ENCODE data around the gene RFX3. TPM values are rescaled to one million over a fixed set of nuclear protein-coding genes. Genes with fewer than 3 reads are reported as not detected.

RFX3 gene
- total RNA-seq, 2 donors from 2014 or later, result 23.6 to 27.1 TPM

DNA sequence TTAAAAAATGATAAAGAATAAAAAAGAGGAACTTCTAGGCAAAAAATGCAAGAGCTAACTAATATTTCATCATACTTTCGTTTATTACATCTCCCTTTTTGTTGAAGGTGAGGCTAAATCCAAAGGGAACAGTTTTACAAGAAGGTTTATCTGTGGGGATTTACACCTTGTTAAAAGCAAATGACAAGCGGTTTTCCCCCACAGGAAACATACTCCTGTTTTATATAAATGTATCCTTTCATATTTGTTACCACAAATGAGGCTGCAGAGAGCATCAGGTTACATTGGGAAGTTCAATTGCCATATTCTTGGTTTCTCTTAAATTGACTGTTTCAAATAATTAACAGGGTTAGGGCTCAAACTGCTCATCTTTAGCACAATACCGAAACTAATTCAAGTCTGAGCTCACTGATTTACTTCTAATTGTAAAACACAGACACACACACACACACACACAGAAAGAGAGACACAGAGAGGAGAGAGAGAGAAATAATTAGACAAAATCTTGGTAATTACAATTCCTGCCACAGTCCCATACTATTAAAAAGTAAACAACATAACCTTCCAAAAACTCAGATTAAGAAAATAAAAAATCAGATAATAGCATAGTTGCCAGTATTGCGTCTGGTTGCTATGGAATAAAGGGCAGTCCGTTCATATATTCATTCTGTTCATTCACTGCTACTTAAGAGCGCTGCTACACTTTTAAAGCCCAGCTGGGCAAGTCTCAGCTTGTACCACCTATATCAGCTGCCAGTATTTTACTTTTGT, 17.1 kb downstream of the RFX3 start:
- no peak for ATAC-seq
- H3K9me3 ChIP-seq (ENCODE audit: control insufficient read depth, low read length, poor library complexity, severe bottlenecking), result no peaks in the 10 kb centered on the region
- peak overlapping the region; percentile 59 for H3K4me3 Mint-ChIP-seq
- H3K36me3 Mint-ChIP-seq (ENCODE audit: low read depth), result peaks cover 2% of the 10 kb centered on the region
- H3K27ac Mint-ChIP-seq, result peak overlapping the region; percentile 93
- H3K4me1 Mint-ChIP-seq, result peaks cover 30% of the 10 kb centered on the region
- no peaks in the 10 kb centered on the region for H3K27me3 Mint-ChIP-seq
- DNase-seq, result no peak

DNA sequence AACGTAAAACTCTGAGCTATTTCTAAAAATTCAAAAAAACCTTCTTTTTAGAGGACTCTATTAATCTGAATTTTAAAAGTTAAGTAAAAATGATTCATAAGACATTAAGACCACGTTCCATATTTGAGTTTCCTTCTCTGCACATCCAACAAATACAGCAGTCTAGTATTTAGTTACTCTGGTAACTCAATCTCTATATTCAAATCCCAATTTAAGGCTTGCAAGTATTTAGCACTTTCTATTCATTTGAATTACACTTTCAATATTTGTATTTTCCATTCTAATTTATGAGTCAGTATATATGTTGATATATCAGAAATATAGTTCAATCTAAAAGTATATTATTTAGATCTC, 17.7 kb downstream of the RFX3 start:
- DNase-seq, result no peak
- H3K4me3 Mint-ChIP-seq, result no peak overlapping the region
- peaks cover 2% of the 10 kb centered on the region for H3K36me3 Mint-ChIP-seq (ENCODE audit: low read depth)
- no peaks in the 10 kb centered on the region for H3K27me3 Mint-ChIP-seq
- H3K4me1 Mint-ChIP-seq, result peaks cover 24% of the 10 kb centered on the region
- H3K9me3 ChIP-seq (ENCODE audit: control insufficient read depth, low read length, poor library complexity, severe bottlenecking), result no peaks in the 10 kb centered on the region
- H3K27ac Mint-ChIP-seq, result peak overlapping the region; percentile 93
- ATAC-seq, result no peak

DNA sequence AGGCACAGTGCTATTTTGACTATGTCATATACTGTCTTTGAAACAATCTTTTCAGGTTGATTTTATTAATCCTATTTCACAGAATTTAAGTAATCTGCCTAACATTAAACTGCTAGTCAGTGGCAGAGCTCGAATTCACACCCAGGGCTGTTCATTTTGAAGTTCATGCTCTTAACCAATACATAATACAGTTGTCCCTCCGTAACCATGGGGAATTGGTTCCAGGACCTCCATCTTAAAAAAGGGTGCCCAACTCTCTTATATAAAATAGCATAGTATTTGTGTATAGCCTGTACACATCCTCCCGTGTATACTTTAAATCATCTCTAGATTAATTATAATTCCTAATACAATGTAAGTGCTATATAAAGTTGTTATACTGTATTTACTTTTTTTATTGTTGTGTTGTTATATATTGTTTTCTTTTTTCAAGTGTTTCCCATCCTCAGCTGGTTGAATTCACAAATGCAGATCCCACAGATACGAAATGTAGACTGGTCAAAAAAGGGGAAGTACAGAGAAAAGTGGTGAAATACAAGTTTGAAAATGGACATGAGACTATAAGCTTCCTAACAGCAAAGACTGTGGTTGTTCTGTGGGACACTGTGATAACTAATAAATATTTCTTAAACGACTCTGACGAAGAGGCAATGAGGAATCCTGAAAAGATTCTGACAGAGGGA, 18.3 kb downstream of the RFX3 start:
- H3K27ac Mint-ChIP-seq, result peak overlapping the region; percentile 93
- peaks cover 22% of the 10 kb centered on the region for H3K4me1 Mint-ChIP-seq
- ATAC-seq (peak; percentile 18), DNase-seq (no peak)
- H3K27me3 Mint-ChIP-seq, result no peaks in the 10 kb centered on the region
- H3K4me3 Mint-ChIP-seq, result no peak overlapping the region
- H3K9me3 ChIP-seq (ENCODE audit: control insufficient read depth, low read length, poor library complexity, severe bottlenecking), result no peaks in the 10 kb centered on the region
- H3K36me3 Mint-ChIP-seq (ENCODE audit: low read depth), result peaks cover 2% of the 10 kb centered on the region

DNA sequence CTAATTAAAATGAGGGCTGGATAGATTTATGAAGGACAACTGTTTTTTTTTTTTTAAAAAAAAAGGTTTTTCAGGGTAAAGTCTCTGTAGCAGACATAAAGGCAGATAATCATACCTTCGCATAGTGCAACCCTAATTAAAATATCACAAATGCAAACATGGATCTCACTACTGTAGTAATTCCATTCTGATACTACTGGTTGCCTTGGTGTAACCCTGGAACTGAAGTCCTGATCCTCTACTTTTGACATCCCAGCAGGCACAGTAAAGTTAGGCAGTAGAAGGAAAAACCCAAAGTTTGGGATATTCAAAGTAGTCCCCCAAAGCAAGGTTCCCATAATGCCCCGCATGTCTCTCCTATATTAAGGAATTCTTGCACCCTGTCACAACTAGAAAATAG, 19.6 kb downstream of the RFX3 start:
- H3K9me3 ChIP-seq (ENCODE audit: control insufficient read depth, low read length, poor library complexity, severe bottlenecking), result no peaks in the 10 kb centered on the region
- ATAC-seq, result no peak
- Mint-ChIP-seq H3K27ac (peak overlapping the region; percentile 44), H3K36me3 (ENCODE audit: low read depth) (peaks cover 2% of the 10 kb centered on the region), H3K27me3 (no peaks in the 10 kb centered on the region), H3K4me1 (peaks cover 17% of the 10 kb centered on the region), H3K4me3 (no peak overlapping the region)
- no peak for DNase-seq

DNA sequence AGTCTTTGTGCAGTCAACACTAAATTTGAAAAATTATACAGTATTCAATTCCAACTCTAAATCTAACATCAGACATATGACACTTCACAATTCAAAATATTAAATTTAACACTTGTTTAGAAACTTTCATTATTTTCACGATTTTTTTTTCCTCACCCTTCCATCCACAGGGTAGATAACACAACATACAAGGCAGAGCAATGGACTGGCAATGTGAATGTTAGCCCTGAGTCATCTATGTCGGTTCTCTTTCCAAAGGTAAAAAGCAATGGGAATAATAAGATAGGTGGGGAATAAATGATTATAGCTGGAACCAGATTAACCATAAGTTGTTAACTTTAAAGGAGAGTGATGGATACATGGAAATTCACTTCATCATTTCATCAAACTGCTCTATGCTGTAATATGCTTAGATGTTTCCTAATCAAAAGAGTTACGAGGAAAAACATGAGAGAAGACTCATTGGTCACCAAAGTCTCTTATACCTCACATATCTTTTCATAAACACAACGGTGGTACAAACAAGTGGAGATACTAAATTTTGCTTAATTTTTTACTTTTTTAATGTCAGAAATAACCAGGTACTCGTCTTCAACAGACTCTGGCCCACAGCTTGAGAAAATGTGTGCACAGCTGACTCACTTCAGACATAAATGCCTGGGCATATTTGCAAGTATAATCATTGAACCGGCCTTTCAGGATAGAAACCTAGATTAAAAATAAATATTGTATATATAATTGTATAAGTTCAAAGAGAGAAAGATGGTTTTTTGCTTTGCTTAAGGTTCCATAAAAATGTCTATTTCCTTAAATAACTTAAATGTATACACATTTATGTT, 23.0 kb downstream of the RFX3 start:
- Mint-ChIP-seq H3K27ac (no peak overlapping the region), H3K27me3 (no peaks in the 10 kb centered on the region), H3K4me1 (peaks cover 10% of the 10 kb centered on the region), H3K4me3 (no peak overlapping the region), H3K36me3 (ENCODE audit: low read depth) (peaks cover 4% of the 10 kb centered on the region)
- ATAC-seq, result no peak
- H3K9me3 ChIP-seq (ENCODE audit: control insufficient read depth, low read length, poor library complexity, severe bottlenecking), result no peaks in the 10 kb centered on the region
- DNase-seq, result no peak

DNA sequence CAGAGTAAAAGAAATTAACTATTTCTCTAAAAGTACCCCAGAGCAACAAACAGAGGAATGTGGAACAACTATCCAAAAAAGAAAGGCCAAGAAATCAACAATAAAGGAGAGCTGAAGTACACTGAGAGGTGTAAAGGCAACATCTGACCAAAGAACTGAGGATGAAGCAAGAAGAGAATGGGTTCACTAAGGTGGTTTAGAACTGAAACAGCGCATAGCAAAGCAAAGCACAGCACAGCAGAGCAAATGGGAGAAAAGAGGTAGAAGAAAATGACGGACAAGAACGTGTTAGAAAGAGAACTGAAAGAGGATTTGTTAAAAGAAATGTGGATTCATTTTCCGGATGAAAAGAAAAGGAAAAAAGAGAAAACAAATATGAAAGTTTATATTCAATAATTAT, 25.8 kb downstream of the RFX3 start:
- no peak overlapping the region for H3K4me3 Mint-ChIP-seq
- H3K27me3 Mint-ChIP-seq, result no peaks in the 10 kb centered on the region
- peaks cover 5% of the 10 kb centered on the region for H3K36me3 Mint-ChIP-seq (ENCODE audit: low read depth)
- H3K9me3 ChIP-seq (ENCODE audit: control insufficient read depth, low read length, poor library complexity, severe bottlenecking), result no peaks in the 10 kb centered on the region
- no peak for DNase-seq
- H3K4me1 Mint-ChIP-seq, result peaks cover 8% of the 10 kb centered on the region
- no peak for ATAC-seq
- H3K27ac Mint-ChIP-seq, result no peak overlapping the region

DNA sequence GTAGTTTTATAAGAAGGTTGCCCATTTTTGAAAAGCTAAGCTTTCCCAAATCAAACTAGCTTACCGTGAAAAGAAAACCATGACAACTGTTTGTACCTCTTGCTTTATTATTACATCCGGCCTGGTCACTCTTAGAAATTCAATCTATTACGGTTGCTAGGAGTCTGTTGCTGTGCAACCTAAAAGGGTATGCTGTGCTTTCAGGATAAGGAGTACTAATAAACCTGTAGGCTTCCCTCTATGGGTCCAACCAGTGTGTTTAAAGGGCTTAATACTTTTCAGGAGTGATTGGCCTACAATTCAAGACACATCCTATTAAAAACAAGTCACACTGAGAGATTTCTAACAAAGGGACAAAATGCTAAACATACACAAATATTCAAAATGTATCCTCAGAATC, 27.1 kb downstream of the RFX3 start:
- no peak for ATAC-seq
- Mint-ChIP-seq H3K27me3 (no peaks in the 10 kb centered on the region), H3K36me3 (ENCODE audit: low read depth) (peaks cover 5% of the 10 kb centered on the region), H3K27ac (peak overlapping the region; percentile 61), H3K4me3 (no peak overlapping the region), H3K4me1 (peaks cover 10% of the 10 kb centered on the region)
- DNase-seq, result no peak
- H3K9me3 ChIP-seq (ENCODE audit: control insufficient read depth, low read length, poor library complexity, severe bottlenecking), result no peaks in the 10 kb centered on the region

DNA sequence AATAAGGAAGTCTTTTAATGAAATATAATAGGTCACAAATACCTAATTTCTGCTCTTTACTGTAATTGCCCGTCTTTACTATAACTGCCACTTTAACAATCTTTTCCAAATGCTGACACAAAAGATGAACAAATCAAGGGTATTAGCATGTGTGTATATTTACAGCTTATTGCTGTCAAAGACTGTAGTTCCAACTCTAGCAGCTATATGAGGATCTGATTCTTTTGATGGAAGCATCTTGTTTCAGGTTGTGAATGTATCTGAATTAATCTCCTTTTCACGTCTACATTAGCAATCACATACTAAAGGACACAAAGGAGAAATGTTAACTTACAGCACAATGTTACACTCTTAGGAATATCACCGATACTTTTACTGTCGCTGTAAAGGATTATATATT, 27.9 kb downstream of the RFX3 start:
- no peak for DNase-seq
- ATAC-seq, result no peak
- Mint-ChIP-seq H3K36me3 (ENCODE audit: low read depth) (peaks cover 5% of the 10 kb centered on the region), H3K27me3 (no peaks in the 10 kb centered on the region), H3K4me3 (no peak overlapping the region), H3K4me1 (peaks cover 10% of the 10 kb centered on the region), H3K27ac (peak overlapping the region; percentile 61)
- H3K9me3 ChIP-seq (ENCODE audit: control insufficient read depth, low read length, poor library complexity, severe bottlenecking), result no peaks in the 10 kb centered on the region

DNA sequence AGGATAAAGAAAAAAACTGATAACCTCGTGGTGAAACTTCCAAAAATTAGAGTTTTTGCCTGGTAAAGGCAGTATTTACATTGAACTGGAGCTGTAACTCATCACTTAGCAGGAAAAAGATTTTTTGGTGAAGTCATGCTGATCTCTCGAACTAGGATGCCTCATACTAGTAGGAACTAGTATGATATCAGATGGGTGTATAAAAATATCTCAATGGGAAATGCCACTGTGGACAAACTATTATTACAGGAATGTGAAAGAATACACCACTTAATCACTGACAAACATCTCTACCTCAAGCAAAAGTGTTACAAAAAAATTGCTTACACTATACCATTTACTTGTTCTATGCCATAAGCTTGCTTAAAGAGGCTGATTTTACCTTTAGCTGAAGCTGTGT, 28.4 kb downstream of the RFX3 start:
- H3K36me3 Mint-ChIP-seq (ENCODE audit: low read depth), result peaks cover 5% of the 10 kb centered on the region
- DNase-seq (no peak), ATAC-seq (no peak)
- no peak overlapping the region for H3K4me3 Mint-ChIP-seq
- no peaks in the 10 kb centered on the region for H3K27me3 Mint-ChIP-seq
- H3K4me1 Mint-ChIP-seq, result peaks cover 12% of the 10 kb centered on the region
- peak overlapping the region; percentile 61 for H3K27ac Mint-ChIP-seq
- H3K9me3 ChIP-seq (ENCODE audit: control insufficient read depth, low read length, poor library complexity, severe bottlenecking), result no peaks in the 10 kb centered on the region

DNA sequence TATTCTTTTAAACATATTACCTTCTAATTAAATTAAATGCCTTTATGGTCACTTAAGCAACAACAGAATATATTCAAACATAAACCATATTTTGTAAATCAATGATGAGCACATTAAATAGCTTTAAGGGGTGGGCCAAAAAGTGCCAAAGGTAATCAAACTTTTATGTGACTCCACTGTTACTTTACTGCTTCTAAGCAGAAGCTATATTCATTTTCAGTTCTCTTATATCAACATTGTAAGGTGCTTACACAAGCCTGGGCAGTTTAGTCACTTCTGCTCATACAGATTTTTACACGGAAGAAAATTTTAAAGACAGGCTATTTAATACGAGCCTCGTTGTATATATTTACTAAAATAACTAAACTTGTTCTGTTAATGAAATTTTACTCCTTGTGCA, 29.9 kb downstream of the RFX3 start:
- H3K9me3 ChIP-seq (ENCODE audit: control insufficient read depth, low read length, poor library complexity, severe bottlenecking), result no peaks in the 10 kb centered on the region
- no peaks in the 10 kb centered on the region for H3K27me3 Mint-ChIP-seq
- H3K36me3 Mint-ChIP-seq (ENCODE audit: low read depth), result peaks cover 5% of the 10 kb centered on the region
- ATAC-seq (no peak), DNase-seq (no peak)
- no peak overlapping the region for H3K4me3 Mint-ChIP-seq
- peak overlapping the region; percentile 69 for H3K27ac Mint-ChIP-seq
- peaks cover 21% of the 10 kb centered on the region for H3K4me1 Mint-ChIP-seq

DNA sequence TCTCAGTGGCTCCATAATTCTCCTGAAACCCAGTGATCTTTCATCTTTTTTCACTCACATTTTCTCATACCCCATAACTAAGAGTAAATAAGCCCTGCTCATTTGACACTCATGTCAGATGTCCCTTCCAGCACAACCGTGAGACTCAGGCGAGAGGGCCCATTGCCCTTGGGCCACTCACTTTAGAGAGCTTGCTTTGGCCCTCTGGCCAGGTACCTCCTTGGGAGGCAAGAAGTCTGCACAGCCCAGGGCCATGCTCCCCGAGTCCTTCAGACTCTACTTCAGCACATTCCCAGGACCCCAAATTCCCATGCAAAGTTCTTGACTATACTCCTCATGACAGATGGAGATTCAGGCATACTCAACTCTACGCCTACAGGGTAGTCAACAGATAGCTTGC, 33.6 kb downstream of the RFX3 start:
- ATAC-seq (no peak), DNase-seq (no peak)
- Mint-ChIP-seq H3K27ac (no peak overlapping the region), H3K4me1 (peaks cover 19% of the 10 kb centered on the region), H3K27me3 (no peaks in the 10 kb centered on the region), H3K4me3 (no peak overlapping the region), H3K36me3 (ENCODE audit: low read depth) (peaks cover 2% of the 10 kb centered on the region)
- no peaks in the 10 kb centered on the region for H3K9me3 ChIP-seq (ENCODE audit: control insufficient read depth, low read length, poor library complexity, severe bottlenecking)

DNA sequence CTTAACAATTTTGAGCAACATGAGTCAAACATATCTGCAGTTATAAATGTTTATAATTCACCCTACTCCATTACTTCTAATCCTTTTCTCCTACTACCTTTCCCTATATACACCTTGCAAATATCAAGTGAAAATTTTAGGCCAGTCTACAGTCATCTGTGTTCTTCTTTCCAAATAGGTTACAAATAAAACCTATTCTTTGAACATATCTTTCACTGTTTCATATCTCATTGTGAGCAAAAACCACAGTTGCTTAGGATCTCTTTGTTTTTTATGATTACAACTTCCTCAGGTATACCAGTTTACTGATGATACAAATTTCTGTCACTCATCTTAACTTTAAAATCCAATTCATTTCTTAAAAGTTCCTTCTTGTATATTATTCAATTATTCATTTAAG, 34.4 kb downstream of the RFX3 start:
- Mint-ChIP-seq H3K27ac (no peak overlapping the region), H3K27me3 (no peaks in the 10 kb centered on the region), H3K4me1 (peaks cover 19% of the 10 kb centered on the region), H3K36me3 (ENCODE audit: low read depth) (peaks cover 2% of the 10 kb centered on the region), H3K4me3 (no peak overlapping the region)
- DNase-seq (no peak), ATAC-seq (no peak)
- H3K9me3 ChIP-seq (ENCODE audit: control insufficient read depth, low read length, poor library complexity, severe bottlenecking), result no peaks in the 10 kb centered on the region

DNA sequence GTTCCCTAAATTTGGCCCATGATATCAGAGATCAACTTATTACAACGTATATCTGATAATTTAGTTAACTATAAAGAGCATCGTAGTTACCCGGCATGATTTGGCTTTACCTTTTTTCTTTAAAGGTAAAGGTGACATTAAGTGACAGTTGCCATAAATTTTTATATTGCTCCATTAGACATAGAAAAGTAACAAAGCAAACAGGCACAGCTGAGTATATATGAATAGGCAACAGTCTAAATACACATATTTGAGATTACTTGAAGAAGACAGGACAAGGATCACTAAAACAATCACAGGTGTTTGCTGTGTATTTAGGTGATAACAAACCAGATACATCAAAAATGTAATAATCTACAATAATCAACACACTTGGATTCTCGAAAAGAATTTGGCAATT, 34.8 kb downstream of the RFX3 start:
- H3K9me3 ChIP-seq (ENCODE audit: control insufficient read depth, low read length, poor library complexity, severe bottlenecking), result no peaks in the 10 kb centered on the region
- no peak for DNase-seq
- peaks cover 2% of the 10 kb centered on the region for H3K36me3 Mint-ChIP-seq (ENCODE audit: low read depth)
- no peaks in the 10 kb centered on the region for H3K27me3 Mint-ChIP-seq
- no peak overlapping the region for H3K4me3 Mint-ChIP-seq
- H3K4me1 Mint-ChIP-seq, result peaks cover 18% of the 10 kb centered on the region
- H3K27ac Mint-ChIP-seq, result no peak overlapping the region
- ATAC-seq, result no peak
